HG03095 (cell line): Measurements from ENCODE around the gene FCHSD2.
"Not testable (repeated sequence)": the region's sequence is repeated elsewhere in the genome, so short reads cannot be mapped to it uniquely, and the experiment has no call there.

Experiments
- ATAC-seq: cut with Tn5 transposase; IDR thresholded peaks from one replicate; pipeline ENCODE4 v1.9.1; 2021; ENCODE audit warnings: moderate library complexity; ENCODE audit not compliant: unreplicated experiment

Gene FCHSD2

DNA sequence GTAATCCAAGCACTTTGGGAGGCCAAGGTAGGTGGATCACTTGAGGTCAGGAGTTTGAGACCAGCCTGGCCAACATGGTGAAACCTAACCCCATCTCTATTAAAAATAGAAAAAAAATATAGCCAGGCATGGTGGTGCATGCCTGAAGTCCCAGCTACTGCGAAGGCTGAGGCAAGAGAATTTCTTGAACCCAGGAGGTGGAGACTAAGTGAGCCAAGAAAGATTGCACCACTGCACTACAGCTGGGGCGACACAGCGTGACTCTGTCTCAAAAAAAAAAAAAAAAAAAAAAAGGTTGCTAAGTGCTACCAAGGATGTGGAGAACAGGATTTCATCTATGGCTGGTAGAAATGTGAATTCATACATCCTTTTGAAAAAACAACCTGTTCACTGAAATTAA, 291.3 kb downstream of the FCHSD2 start:
- no peak for ATAC-seq

DNA sequence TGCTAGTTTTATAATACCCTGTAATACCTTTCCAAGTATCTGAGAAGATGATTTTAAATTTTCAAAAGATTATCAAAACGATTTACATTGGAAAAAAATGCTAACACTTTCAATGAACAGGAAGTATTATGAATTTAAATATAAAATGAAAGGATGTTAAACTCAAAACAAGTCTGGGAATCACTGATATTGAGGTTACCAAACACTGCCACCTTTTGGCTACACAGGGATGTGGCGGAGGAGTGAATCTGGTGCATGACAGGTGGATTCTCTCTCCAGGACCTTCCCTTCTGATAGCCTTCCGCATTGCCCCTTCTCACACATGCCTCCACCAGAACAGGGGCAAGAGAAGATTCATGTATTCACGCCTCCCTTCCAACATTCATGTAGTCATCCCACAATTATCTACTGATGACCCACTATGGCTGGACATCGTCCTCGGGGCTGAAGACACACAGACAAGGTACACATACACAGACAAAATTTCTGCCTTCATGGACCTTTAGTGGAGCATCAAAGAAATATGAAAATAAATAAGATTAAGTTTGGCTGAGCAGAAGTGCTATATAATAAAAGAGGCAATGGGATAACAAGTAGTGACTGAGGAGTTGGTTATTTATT, 293.2 kb downstream of the FCHSD2 start:
- ATAC-seq, result no peak

DNA sequence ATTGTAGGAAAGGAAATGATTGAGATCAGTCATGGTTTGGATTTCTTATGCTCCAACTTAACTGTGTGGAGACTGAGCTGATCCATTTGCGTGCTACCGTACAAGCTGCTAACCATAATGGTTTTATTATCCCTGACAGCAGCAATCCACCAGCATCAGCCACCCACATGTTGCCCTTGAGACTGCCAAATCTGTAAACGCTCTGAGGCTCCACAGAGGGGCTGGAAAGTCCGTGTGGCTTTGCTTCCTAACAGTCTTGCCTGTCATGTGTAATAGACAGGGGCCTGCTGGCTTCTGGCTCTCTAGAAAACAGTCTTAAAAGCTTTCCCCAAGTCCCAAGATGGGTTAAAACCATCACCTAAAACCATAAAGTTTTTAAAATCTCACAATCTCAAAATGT, 297.8 kb downstream of the FCHSD2 start:
- ATAC-seq, result no peak

DNA sequence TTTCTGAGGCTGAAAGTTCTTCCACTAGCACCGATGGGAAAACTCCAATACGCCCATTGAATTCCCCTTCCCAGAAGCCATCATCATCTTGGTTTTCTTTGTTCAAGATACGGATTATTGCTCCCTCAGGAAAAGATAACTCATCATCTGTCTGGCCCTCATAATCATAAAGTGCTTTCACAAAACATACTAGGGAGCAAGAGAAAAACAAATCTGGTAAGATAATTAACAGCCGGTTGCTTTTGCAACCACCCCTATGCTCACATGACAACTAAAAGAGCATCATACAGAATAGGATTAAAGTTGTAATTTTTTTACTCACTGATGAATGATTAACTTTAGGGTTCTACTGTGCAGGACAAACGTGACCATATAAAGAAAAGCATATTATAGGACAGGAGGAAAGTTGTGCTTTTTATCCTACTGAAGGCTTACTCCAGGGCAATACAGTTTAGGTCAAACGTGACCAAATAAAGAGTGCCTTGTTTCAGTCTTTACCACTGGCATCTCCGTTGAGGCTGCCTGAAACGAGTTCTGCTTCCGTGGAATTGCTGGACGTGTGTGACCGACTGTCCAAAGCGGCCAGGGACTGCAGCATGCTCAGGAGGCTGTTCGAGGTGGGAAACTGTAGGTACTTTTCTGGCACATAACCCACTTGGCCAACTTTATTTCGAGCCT, 299.3 kb downstream of the FCHSD2 start:
- ATAC-seq, result no peak

DNA sequence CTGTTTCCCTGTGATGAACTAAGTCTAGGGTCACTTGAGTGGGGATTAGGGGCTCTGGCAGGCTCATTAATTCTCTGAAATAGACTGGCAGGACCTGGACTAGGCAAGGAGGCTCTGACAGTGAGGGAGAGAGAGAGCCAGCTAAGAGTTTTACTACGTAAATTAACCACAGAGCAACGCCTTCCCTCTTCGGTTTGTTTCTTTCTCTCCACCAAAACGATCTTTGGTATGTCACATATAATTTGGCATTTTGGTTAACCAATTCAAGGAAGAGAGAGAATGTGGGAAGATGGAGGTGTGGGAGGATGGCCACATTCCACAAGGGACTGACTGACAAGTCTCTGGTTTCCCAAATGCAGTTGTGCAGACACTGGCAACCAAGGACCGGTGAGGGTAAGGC, 300.0 kb downstream of the FCHSD2 start:
- ATAC-seq, result no peak

DNA sequence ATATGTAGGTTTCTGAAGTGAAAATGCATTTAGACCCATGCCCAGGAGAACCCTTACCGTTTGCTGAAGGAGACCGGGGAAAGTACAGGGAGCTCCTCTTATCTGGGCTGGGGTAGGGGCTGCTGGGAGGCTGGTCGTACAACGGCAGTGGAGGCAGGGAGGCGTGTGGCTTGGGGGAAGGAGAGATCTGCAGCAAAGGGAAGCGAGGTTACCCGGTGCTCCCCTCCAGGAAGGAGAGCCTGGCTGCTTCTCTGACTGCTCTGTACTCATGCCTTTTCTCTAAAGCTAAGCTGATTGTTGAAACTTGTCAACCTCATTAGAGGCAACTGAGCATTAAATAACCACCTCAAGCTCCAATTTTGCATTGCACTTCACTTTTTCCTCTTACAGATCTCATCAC, 300.7 kb downstream of the FCHSD2 start:
- ATAC-seq, result no peak

DNA sequence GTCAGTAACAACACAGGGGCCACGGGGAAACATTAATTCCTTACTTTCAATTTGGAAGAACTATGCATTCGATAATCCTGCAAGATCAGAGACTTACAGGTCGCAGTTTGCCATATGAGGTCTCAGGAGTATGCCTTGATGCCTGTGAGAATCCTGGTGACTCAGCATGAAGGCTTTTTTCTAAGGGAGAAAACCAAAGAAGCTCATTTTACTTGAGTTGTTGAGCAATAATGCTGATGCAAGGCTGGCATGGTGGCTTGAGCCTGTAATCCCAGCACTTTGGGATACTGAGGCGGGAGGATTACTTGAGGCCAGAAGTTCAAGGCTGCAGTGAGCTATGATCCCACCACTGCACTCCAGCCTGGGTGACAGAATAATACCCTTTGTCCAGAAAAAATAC, 301.3 kb downstream of the FCHSD2 start:
- ATAC-seq, result no peak

DNA sequence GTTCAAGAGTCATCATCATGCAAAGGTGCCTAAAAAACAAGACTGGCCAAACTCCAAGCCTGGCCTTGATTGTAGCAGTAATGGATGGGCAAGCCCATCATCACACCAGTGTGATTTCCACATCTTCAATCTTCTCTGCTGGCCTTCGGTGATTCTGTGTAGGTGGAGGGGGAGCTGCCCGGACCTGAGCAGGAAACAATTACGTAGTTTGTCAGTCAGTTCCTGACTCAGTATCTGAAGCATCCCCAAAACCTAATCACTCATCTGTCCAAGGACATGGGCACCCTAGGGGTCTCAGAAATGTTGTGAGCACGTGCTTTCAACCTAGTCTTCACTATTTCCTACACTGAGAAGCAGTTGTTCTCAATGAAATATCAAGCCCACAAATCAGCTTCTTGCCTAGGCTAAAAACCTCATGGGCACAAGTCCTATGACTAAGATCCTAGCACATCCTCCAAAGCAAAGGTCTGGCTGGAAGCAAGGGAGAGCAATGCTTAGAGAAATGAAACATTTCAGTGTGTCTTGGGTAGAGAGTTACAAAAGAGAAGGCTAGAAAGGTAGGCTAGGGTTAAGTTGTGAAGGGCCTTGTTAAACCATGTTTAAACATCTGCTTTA, 303.3 kb downstream of the FCHSD2 start:
- ATAC-seq, result no peak

DNA sequence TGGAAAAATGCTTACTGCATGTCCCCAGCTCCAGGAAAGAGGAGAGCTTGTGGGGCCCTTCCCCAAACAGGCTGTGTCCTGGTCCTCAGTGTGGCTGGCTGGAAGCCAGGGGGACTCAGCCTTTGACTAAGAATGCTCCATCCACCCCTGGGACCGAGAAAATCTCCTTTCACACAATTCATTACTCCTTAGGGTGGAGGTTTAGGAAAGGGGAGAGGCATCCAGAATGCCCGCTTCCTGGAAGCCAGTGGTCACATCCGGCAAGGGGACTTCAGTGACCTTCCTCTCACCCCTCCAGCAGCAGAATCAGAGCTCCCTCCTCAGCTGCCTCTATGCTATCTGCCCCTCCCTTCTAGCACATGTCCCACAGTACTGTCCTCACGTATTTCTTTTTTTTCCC, 306.0 kb downstream of the FCHSD2 start:
- ATAC-seq, result no peak

DNA sequence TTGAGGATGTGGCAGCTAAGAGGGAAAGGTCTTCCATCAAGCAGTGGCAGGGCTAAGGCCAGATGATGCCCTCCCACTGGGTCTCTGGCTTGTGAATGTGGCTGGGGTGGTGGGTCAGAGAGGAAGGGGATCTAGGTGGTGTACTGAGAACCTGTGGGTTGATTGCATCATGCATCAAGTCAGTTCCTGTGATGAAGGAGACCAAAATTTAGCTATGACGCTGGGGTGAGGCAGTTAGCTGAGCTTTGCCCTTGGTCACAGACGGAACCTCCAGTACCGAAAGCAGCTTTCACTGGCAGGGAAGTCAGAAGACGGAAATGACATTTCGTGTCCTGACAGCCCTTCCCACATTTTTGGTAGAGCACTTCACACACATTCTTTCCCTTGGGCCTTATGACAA, 307.2 kb downstream of the FCHSD2 start:
- no peak for ATAC-seq

DNA sequence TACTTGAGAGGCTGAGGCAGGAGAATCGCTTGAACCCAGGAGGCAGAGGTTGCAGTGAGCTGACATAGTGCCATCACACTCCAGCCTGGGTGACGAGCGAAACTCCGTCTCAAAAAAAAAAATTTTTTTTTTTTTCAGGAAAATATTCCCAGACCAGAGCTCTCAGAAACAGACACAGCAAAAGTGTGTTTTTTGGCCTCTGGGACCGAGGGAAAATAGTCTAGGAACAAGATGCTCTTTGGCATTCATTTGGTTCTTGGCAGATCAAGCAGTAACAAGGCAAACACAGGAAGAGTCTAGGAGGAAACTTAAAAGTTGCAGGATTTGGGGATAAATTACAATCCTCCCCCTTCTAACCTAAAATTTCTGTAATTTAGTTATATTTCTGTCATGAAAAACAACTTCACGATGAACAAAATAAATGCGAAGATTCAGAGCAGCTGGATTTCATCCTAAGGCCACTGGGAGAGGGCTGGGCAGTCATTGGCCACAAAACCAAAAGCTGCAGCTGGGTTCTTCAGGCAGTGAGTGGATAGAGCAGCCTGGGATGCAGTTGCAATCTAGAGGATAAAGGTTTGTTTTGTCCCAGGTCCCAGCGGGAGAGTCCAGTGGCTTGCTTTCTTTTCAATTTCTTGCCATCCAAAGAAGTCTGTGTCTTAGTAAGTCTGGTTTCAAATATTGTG, 308.2 kb downstream of the FCHSD2 start:
- no peak for ATAC-seq

DNA sequence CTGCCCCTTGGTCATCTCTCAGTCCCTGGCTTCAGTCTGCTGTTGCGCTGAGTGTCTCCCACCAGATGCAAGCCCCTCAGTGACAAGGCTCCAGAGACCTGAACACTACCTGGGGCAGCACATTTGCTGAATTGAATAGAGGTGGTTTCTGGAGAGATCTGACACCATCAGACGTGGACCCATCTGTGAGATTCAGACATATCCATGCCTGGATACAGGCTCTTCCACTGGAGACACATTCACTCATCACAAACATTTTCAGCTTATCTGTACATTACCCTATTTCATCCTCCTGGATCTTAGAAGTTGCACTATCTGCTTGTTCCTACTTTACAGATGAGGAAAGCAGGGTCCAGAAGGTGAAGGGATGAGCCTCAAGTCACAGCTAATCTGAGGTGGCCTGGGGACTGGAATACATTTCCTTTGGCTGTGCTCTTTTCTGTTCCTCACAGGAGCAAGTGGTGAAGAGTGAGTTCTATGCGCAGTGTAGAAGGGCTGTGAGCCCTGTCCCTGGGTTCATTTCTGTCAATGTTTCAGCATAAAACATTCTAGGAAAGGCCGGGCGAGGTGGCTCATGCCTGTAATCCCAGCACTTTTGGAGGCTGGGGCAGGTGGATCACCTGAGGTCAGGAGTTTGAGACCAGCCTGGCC, 308.9 kb downstream of the FCHSD2 start:
- ATAC-seq, result no peak

DNA sequence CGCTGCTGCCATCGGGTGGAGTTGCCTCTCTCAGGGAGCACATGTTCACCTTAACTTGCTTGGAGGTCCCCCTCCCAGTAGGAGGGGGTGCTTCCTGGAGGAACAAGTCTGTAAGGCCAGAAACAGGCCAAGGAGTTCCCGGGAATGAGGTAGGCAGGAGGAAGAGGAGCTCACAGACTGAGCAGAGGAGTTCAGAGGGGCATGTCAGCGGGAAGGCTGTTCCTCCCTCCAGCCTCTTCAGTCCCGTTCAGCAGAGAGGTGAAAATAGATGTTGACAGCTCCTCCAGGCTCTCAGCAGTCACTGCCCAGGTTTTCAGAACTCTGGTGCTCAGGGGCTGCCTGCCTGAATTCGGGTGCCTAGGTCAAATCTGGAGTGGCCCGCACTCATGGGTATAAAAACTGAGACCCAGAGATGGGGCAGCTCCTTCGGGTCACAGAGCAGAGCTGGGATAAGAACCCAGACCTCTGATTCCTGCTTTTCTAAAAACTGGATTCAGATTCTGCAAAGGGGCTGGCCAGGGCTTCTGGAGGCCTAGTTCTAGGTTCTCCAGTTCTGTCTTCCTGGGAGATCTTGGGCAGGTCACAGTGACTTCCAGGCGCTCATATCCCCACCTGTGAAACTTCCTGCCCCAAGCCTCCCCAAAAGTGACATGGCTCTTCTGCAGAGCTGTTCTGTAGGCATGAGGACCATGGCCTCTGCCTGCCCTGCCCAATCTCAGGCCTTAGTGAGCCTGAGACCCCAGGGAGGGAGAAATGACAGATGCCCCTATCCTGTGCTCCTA, 309.6 kb downstream of the FCHSD2 start:
- no peak for ATAC-seq

DNA sequence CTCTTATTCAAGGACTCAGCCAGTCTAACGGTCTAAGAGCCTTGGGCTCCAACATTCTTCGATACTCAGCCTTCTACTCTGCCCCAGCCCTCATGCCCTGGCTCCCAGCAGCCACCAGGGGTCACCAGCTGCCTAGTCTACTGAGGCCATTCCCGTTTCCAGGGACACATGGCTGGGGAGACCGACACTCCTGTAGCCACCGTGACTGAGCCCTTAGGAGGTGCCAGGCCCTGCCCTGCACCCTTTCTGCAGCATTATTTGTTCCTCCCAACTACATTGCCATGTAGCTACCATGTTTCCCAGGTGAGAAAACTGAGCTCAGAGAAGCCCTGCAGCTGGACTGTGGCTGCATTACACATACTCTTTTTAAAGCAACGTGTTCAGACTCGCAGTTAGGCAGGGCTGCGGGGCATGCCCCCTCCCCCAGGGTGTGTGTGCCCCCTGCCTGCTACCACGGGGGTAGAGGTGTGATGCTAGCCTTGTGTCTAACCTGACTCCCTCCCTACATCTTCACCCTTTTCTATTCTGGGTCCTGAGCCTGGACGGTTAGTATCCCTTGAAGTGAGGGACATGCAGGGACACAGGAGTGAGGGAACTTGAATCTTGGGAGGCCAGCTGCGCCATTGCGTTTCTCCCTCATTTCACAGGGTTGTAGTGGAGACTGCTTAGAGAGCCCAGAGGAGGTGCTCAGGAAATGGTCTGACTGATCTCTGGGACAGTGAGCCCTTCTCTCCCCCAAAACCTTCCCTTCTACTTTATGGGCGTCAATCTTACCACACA, 310.4 kb downstream of the FCHSD2 start:
- no peak for ATAC-seq

DNA sequence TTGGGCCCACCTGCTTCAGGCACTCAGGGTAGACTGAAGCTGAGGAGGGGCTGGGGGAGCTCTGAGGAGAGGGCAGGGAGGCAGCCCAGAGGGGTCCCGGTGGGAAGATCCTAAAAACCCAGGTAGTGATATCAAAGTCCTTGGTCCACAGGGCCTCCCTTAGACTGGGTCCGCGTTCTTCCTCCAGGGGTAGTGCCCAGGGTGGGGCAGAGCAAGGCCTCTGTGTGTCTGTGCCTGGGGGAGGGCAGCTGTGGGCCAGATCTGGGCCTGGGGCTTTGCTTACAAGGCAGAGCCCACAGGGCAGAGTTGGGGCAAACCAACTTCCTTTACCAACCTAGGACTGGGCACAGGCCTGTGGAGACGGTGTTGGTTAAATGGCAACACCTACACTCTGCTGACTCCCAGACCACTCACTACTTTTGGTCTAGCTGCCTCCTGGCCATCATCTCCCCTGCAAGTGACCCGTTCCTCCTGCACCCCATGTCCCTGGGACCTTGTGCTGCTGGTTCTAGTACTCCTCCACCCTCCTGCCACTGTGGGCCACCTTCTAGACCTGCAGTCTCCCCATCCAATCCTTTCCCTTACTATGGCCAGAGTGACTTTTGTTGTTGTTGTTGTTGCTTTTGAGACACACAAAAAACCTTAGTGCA, 312.1 kb downstream of the FCHSD2 start:
- no peak for ATAC-seq

DNA sequence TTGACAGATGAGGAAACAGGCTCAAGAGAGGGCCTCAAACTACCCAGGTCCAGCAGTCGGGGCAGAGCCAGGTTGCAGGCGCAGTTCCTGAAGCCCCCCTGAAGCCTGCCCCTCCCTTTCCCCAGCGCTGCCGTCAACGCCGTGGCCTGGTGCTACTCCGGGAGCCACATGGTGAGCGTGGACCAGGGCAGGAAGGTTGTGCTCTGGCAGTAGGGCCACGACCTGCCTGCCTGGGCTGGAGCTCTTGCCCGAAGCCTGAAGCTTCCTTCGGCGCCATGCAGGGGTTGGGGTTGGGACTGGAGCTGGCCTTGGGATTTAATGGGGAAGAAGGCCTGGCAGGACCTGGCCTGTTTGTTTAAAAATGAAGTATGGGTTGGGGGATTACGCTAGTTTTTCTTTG, 312.9 kb downstream of the FCHSD2 start:
- ATAC-seq, result no peak

DNA sequence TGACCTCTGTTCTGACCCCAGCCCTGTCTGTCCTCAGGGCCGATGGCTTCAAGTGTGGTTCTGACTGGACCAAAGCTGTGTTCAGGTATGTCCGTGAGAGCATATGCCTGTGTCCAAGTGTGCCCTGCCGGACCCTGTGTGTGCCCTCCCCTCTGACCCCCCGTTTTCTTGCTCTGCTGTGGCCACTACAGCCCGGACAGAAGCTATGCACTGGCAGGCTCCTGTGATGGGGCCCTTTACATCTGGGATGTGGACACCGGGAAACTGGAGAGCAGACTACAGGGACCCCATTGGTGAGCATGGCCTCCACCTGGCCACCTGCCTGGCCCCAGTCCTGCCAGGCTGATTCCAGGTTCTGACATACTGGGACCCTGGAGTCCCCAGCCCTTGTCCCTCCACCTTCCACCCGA, 313.4 kb downstream of the FCHSD2 start:
- no peak for ATAC-seq

DNA sequence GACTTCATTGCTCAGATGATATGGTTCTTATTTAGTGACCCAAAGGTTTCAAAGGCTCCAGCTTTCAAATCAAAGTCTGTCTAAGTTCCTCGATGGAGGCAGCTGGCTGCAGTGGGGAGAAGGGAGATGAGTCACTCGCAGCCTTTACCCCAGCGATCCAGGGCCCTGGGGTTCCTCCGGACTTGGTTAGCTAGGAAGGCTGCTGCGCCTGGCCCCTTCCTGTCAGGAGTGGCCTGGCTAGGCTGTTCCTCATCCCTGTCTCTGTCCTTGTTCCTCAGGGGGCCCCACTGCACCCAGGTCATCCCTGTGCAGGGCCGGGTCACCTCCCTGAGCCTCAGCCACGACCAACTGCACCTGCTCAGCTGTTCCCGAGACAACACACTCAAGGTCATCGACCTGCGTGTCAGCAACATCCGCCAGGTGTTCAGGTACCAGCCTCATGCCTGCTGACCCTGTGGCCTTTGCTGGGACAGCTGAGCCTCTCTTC, 314.0 kb downstream of the FCHSD2 start:
- no peak for ATAC-seq

DNA sequence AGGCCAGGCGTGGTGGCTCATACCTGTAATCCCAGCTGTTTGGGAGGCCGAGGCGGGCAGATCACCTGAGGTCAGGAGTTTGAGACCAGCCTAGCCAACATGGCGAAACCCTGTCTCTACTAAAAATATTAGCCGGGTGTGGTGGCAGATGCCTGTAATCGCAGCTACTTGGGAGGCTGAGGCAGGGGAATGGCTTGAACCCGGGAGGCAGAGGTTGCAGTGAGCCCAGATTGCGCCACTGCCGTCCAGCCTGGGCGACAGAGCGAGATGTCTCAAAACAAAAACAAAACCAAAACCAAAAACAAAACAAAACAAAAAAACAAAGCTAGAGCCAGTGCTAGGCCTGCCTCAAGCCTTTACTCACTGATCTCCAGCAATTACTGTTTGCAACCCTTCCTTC, 314.5 kb downstream of the FCHSD2 start:
- ATAC-seq, result not testable (repeated sequence)
